Stimulated activated memory B cell treated with anti-CD40 and anti-IgM and Interleukin-4, amounts not matched to agents 10 μg/mL and 1 μg/mL and 100 μg/mL, for 72 hours (primary cell): ENCODE data around the gene ATP5F1B.
"Not testable (repeated sequence)": the region's sequence is repeated elsewhere in the genome, so short reads cannot be mapped to it uniquely, and the experiment has no call there.

Experiments
- ATAC-seq: fragments of 150-1000 bp; cut with Tn5 transposase; 2 replicates; pipeline ENCODE4 v1.10.0; 2021
- H3K27ac Mint-ChIP-seq: one replicate; pipeline ENCODE4 v1.8.0; 2022; ENCODE audit warnings: mild to moderate bottlenecking, mixed read lengths
- H3K27me3 Mint-ChIP-seq: one replicate; pipeline ENCODE4 v1.8.0; 2022; ENCODE audit warnings: mixed read lengths
- H3K36me3 Mint-ChIP-seq: one replicate; pipeline ENCODE4 v1.8.0; 2022; ENCODE audit warnings: mixed read lengths
- H3K4me1 Mint-ChIP-seq: one replicate; pipeline ENCODE4 v1.8.0; 2022; ENCODE audit warnings: mixed read lengths
- H3K4me3 Mint-ChIP-seq: one replicate; pipeline ENCODE4 v1.8.0; 2022; ENCODE audit warnings: mild to moderate bottlenecking, moderate library complexity, mixed read lengths
- H3K9me3 Mint-ChIP-seq: one replicate; pipeline ENCODE4 v1.8.0; 2022; ENCODE audit warnings: mixed read lengths

ATP5F1B gene

DNA sequence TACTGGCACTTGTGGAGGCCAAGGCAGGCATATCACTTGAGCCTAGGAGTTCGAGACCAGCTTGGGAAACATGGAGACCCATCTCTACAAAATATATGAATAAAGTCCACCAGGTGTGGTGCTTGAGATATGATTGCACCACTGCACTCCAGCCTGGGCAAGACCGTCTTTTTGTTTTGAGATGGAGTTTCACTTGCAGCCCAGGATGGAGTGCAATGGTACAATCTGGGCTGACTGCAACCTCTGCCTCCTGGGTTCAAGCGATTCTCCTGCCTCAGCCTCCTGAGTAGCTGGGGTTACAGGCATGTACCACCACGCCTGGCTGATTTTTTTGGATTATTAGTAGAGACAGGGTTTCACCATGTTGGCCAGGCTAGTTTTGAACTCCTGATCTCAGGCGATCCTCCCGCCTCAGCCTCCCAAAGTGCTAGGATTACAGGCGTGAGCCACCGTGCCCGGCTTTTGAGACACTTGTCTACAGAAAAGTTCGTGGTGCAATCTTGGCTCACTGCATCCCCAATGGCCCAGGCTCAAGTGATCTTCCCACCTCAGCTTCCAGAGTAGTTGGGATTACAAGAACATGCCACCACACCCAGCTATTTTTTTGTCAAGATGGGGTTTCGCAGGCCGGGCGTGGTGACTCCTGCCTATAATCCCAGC is 16.3 kb upstream of the ATP5F1B start:
- Mint-ChIP-seq H3K27ac (no peak overlapping the region), H3K27me3 (no peaks in the 10 kb centered on the region), H3K4me3 (no peak overlapping the region), H3K4me1 (peaks cover 34% of the 10 kb centered on the region), H3K9me3 (no peaks in the 10 kb centered on the region), H3K36me3 (peaks cover 30% of the 10 kb centered on the region)
- no peak for ATAC-seq

DNA sequence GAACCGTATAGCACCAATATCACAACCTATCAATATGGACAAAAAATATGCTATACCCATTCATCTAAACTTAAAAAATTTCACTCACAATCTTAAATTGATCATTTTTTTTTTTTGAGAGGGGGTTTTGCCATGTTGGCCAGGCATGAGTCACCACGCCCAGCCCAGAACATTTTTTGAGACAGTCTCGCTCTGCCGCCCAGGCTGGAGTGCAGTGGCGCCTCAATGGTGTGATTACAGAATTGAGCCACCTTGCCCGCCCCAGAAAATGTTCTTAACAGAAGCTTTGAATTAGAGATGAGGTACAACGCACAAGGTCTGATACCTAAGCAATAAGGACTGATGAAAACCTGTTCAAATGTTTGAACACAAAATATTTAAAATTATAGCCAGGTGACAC is 15.8 kb upstream of the ATP5F1B start:
- H3K27me3 Mint-ChIP-seq, result no peaks in the 10 kb centered on the region
- no peak overlapping the region for H3K4me3 Mint-ChIP-seq
- peaks cover 34% of the 10 kb centered on the region for H3K4me1 Mint-ChIP-seq
- no peak overlapping the region for H3K27ac Mint-ChIP-seq
- peak; percentile 59 for ATAC-seq
- peaks cover 30% of the 10 kb centered on the region for H3K36me3 Mint-ChIP-seq
- no peaks in the 10 kb centered on the region for H3K9me3 Mint-ChIP-seq

DNA sequence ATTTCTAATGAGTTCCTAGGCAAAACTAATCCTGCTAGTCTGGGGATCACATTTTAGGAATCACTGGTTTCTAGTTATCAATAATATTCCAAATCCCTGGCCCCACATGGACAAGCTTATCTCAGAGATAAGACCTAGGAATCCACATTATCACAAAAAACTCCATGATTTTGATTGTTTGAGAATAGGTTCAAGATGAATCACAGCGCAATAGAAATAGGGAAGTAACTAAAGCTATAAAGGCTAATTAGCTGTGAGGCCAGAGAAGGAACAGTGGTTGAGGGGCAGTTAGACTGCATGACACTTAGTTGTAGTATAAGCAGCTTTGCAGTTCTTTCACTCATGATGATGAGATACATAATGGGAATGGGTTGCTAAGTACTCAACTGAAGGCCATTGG is 13.1 kb upstream of the ATP5F1B start:
- ATAC-seq, result peak; percentile 79
- Mint-ChIP-seq H3K4me1 (peaks cover 34% of the 10 kb centered on the region), H3K27ac (peak overlapping the region; percentile 69), H3K36me3 (peaks cover 18% of the 10 kb centered on the region), H3K4me3 (no peak overlapping the region), H3K27me3 (no peaks in the 10 kb centered on the region), H3K9me3 (no peaks in the 10 kb centered on the region)

DNA sequence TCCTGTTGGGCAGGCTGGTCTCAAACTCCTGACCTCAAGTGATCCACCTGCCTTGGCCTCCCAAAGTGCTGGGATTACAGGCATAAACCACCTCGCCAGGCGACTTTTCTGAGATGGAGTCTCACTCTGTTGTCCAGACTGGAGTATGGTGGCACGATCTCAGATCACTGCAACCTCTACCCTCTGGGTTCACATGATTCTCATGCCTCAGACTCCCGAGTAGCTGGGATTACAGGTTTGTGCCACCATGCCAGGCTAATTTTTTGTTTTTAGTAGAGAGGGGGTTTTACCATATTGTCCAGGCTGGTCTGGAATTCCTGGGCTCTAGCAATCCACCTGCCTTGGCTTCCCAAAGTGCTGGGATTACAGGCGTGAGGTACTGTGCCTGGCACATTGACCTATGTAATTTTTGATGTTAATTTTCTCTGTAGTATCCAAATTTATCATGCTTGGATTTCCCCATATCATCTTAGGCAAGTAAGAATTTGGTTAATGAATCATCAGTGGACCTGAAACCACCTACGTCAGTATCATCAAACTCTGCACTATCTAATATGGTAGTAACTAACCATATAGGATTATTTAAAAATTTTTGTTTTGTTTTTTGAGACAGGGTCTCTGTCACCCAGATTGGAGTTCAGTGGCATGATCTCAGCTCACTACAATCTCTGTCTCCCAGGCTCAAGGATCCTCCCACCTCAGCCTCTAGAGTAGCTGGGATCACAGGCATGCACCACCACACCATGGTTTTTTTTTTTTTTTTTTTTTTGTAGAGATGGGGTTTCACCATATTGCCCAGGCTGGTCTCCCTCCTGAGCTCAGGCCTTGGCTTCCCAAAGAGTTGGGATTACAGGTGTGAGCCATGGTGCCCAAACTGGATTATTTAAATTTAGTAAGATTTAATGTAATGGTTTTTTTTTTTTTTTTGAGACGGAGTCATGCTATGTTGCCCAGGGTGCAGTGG is 11.9 kb upstream of the ATP5F1B start:
- no peaks in the 10 kb centered on the region for H3K9me3 Mint-ChIP-seq
- H3K27ac Mint-ChIP-seq, result peak overlapping the region; percentile 69
- H3K4me3 Mint-ChIP-seq, result peak overlapping the region; percentile 21
- peak; percentile 89 for ATAC-seq
- no peaks in the 10 kb centered on the region for H3K27me3 Mint-ChIP-seq
- peaks cover 30% of the 10 kb centered on the region for H3K4me1 Mint-ChIP-seq
- peaks cover 13% of the 10 kb centered on the region for H3K36me3 Mint-ChIP-seq

DNA sequence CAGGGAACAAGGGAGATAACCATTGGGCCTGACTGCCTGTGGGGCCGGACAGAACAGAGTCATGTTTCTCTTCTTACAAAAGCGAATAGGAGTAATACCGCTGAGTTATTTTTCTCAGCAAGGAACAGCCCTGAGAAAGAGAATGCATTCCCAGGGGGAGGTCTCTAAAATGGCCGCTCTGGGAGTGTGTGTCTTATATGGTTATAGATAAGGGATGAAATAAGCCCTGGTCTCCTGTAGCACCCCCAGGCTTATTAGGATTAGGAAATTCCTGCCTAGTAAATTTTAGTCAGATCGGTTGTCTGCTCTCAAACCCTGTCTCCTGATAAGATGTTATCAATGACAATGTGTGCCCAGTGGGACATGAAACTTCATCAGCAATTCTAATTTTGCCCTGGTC is 8.0 kb upstream of the ATP5F1B start:
- H3K4me3 Mint-ChIP-seq, H3K9me3 Mint-ChIP-seq, H3K27ac Mint-ChIP-seq, H3K27me3 Mint-ChIP-seq, ATAC-seq: not testable (repeated sequence)
- Mint-ChIP-seq H3K36me3 (peaks cover 22% of the 10 kb centered on the region), H3K4me1 (peaks cover 12% of the 10 kb centered on the region)

DNA sequence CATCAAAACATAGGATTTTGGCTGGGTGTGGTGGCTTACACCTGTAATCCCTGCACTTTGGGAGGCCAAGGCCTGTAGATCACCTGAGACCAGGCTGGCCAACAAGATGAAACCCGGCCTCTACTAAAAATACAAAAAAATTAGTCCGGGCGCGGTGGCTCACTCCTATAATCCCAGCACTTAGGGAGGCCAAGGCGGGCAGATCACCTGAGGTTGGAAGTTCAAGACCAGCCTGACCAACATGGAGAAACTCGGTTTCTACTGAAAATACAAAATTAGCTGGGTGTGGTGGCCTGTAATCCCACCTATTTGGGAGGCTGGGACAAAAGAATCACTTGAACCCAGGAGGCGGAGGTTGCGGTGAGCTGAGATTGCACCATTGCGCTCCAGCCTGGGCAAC is 2.2 kb upstream of the ATP5F1B start:
- H3K4me3 Mint-ChIP-seq, H3K27ac Mint-ChIP-seq: not testable (repeated sequence)

DNA sequence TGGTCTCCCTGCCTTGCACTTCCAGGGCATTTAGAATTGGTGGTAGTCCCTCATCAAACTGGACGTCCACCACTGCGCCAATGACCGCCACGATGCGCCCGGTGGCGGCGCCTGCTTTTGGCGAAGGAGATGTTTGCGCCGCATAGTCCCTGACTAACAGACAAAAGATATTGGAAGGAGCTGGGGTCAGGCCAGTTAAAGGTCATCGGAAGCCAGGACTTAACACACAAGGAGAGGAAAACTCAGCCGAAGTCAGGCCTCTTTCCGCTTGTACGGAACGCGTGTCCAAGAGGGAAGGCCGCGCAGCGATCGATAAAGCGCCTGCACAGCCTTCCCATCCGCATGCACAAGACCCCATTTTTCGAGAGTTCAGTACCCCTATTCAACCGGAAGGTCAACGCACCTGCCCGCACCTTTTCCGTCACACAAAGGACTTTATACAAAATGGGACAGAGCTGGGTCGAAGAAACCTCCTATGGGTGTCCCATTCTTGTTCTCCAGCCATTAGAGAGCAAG is 525 bp downstream of the ATP5F1B start:
- Mint-ChIP-seq H3K4me1 (peaks cover 31% of the 10 kb centered on the region), H3K4me3 (peak overlapping the region; percentile 92), H3K27ac (peak overlapping the region; percentile 89), H3K36me3 (peaks cover 37% of the 10 kb centered on the region), H3K27me3 (no peaks in the 10 kb centered on the region), H3K9me3 (no peaks in the 10 kb centered on the region)
- ATAC-seq, result no peak

More for the DNA sequence above, 2.2 kb upstream of the ATP5F1B start:
- Mint-ChIP-seq H3K36me3 (peaks cover 31% of the 10 kb centered on the region), H3K4me1 (peaks cover 26% of the 10 kb centered on the region)
- not testable (repeated sequence) for H3K9me3 Mint-ChIP-seq, H3K27me3 Mint-ChIP-seq, ATAC-seq

DNA sequence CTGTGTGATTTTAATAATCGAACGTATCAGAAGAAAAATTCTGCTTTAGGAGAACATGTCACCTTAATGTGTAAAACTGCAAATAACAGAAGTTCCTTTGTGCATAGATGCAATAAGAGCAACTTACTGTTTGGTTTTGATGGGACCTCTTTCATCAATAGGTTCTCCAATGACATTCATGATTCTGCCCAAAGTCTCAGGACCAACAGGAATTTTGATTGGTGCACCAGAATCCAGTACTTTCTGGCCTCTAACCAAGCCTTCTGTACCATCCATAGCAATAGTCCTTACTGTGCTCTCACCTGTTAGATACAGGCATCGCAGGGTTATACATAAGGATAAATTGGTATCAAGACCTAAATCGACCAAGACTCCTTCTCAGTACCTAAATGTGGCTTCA is 1.1 kb downstream of the ATP5F1B start:
- ATAC-seq, result no peak
- peak overlapping the region; percentile 92 for H3K4me3 Mint-ChIP-seq
- H3K9me3 Mint-ChIP-seq, result no peaks in the 10 kb centered on the region
- H3K27me3 Mint-ChIP-seq, result no peaks in the 10 kb centered on the region
- peaks cover 43% of the 10 kb centered on the region for H3K36me3 Mint-ChIP-seq
- H3K4me1 Mint-ChIP-seq, result peaks cover 32% of the 10 kb centered on the region
- peak overlapping the region; percentile 89 for H3K27ac Mint-ChIP-seq

DNA sequence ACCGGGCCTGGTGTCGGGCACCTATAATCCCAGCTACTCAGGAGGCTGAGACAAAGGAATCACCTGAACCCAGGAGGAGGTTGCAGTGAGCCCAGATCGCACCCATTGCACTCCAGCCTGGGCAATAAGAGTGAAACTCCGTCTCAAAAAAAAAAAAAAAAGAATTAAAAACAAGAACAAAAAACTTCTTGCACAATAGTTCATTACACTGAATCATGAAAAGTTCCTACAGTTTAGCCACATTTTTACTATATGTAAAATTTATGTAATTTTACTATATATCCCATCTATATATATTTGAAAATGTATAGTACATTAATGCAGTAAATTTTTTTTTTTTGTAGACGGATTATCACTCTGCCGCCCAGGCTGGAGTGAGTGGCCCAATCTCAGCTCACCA is 4.6 kb downstream of the ATP5F1B start:
- Mint-ChIP-seq H3K4me3 (no peak overlapping the region), H3K27ac (no peak overlapping the region), H3K9me3 (no peaks in the 10 kb centered on the region), H3K36me3 (peaks cover 63% of the 10 kb centered on the region), H3K4me1 (peaks cover 47% of the 10 kb centered on the region), H3K27me3 (no peaks in the 10 kb centered on the region)
- no peak for ATAC-seq

DNA sequence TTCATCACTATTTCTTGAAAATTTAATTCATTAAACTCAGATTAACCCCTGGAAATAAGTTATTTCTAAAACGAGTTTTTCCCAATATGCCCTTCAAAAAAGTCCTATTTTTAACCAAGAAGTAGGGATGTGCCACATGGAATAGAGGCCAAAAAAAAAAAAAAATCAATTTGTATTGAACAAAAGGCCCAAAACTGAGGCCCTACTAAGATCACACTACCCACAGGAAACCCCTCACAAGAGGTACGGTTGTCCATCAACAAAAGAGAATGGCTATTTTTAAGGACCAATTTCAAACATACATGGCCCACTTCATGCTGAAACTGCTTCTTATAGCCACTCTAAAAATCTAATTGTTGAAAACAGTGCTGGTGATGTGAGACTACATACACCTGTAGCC is 8.2 kb downstream of the ATP5F1B start:
- H3K9me3 Mint-ChIP-seq, result no peaks in the 10 kb centered on the region
- peak overlapping the region; percentile 90 for H3K27ac Mint-ChIP-seq
- ATAC-seq, result no peak
- H3K4me3 Mint-ChIP-seq, result no peak overlapping the region
- peaks cover 37% of the 10 kb centered on the region for H3K36me3 Mint-ChIP-seq
- H3K4me1 Mint-ChIP-seq, result peaks cover 52% of the 10 kb centered on the region
- no peaks in the 10 kb centered on the region for H3K27me3 Mint-ChIP-seq

DNA sequence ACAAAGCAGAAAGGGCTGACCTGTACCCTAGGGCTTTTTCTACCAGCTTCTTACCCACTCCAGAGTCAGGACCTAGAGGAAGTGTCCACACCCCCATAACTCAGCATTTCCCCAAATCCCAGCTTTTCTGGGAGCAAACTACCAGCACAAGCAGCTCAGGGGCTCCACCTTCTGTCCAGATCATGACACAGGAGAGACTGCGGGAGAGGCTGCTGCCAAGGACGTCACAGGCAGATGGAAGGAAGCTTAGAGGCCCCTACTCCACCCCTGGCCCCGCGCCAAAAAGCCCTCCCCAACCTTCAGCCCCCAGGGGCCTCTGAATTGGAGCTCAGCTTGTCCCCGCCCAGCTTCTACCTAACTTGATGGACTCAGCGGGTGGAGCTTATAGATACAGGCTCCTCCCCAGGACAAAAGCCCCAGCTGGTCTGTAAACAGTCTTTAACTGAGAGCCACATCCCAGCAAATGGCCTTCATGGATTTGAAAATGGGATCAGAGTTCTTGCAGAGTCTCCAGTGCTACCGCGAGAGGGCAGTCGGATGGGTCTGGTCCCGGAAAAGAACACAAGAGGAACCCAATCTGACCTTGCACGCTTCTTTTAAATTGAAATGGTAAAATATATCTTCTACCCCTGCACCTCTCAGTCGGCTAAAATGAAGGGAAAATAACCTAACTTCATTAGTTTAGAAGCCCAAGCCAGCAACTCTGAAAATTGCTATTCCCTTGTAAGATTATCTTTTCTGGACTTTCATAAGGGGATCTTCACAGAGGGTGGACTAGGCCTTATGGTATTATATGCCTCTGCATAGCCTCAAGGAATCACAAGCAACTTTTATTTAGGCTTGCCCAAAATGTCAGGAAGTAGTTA is 8.9 kb downstream of the ATP5F1B start:
- peaks cover 31% of the 10 kb centered on the region for H3K36me3 Mint-ChIP-seq
- ATAC-seq, result peak; percentile 88
- no peaks in the 10 kb centered on the region for H3K9me3 Mint-ChIP-seq
- H3K27ac Mint-ChIP-seq, result peak overlapping the region; percentile 90
- H3K4me1 Mint-ChIP-seq, result peaks cover 59% of the 10 kb centered on the region
- H3K4me3 Mint-ChIP-seq, result peak overlapping the region; percentile 90
- H3K27me3 Mint-ChIP-seq, result no peaks in the 10 kb centered on the region

DNA sequence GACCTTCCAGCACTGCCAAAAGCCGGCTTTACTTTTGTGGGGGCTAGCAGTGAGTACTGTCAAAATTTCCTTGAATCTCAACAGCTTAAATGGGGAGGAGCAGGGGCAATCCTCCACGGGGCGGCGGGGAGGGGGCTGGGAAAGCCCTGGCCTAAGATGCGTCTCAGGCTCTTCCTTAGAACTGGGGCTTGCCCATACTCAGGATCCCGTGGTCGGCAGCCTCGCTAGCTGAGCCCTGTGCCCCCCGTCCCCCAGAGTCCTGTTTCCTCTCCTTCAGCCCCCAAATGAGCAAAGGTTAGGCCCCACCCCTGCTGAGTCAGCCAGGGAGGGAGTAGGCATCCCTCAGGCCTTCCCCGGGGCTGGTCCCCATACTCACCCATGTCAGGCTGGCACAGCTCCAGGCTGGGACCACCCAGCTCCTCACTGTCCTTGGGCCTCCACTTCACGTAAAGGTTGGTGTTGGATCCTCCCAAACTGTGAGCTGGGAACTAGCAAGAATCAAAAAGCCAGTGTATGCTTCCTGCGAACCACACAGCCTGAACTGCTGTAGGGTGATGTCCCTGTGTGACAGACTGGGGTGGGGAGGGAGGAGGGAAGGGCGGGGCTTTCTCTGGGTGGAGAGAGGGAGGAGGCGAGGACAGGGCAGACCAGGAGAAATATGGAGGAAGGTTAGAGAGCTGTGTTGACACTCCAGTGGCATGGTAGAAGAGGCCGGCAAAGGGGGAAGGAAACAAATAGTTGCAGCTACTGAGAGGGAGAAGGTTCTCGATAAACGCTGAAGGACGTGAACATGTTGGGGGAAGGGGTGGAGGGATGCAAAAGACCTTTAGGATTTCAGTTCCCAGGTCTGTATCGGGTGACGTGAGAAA is 9.7 kb downstream of the ATP5F1B start:
- H3K36me3 Mint-ChIP-seq, result peaks cover 31% of the 10 kb centered on the region
- H3K4me1 Mint-ChIP-seq, result peaks cover 67% of the 10 kb centered on the region

DNA sequence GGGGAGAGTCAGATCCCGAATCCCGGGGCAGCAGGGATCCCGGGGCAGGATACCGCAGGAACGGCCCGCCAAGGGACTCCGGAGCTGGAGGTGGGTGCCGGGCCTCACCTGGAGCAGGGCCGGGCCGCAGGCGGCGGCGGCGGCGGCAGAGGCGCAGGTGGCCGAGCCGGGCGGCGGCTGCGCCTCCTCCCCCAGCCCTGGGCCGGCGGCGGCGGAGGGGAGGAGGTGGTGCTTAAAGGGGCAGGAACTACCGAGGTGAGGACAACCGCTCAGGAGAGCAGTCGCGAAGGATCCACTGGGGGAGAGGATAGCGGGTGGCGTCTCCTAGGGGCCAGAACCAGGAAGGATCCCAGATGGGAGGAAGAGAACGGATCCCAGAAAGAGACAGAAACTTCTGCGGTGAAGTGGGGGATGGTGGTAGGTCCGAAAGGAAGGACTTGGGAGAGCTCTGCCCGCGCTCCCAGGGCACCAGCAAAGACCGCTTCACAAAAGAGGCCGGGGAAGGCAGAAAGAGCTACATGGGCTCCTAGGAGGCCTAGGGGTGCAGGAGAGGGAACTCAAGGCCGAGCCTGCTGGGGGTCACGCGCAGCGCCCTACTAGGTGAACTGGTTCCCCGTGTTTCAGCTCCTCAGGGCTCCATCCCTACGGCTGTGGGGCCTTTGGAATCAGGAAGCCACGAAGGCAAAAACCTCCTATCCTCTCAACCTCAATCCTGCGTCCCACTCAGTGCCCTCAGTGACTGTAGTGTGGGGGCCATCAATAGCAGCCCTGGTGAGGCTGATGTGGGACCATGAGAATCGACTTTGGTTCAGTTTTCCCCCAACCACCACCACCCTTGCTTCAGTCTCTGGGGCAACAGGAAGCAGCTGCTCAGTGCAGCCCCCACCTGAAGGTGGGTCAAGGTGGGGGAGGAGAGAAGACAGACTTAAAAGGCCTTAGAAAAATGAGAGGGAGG is 10.7 kb downstream of the ATP5F1B start:
- peak; percentile 61 for ATAC-seq
- peaks cover 25% of the 10 kb centered on the region for H3K36me3 Mint-ChIP-seq
- H3K27me3 Mint-ChIP-seq, result no peaks in the 10 kb centered on the region
- H3K27ac Mint-ChIP-seq, result peak overlapping the region; percentile 90
- no peaks in the 10 kb centered on the region for H3K9me3 Mint-ChIP-seq
- H3K4me3 Mint-ChIP-seq, result peak overlapping the region; percentile 90
- H3K4me1 Mint-ChIP-seq, result peaks cover 71% of the 10 kb centered on the region

More for the DNA sequence above, 9.7 kb downstream of the ATP5F1B start:
- no peaks in the 10 kb centered on the region for H3K9me3 Mint-ChIP-seq
- peak overlapping the region; percentile 90 for H3K4me3 Mint-ChIP-seq
- peak; percentile 84 for ATAC-seq
- no peaks in the 10 kb centered on the region for H3K27me3 Mint-ChIP-seq
- H3K27ac Mint-ChIP-seq, result peak overlapping the region; percentile 90
